Kidney glomerular epithelial cell (primary cell): ENCODE data around the gene COL20A1.
"Not testable (repeated sequence)": the region's sequence is repeated elsewhere in the genome, so short reads cannot be mapped to it uniquely, and the experiment has no call there.

ENCODE experiments used
- DNase-seq: peaks from one replicate; lab custom pipeline; 2025; lab: John Stamatoyannopoulos, UW

COL20A1 gene

GRCh38 chr20:63378626-63379025 is 85.6 kb downstream of the COL20A1 start:
- no peak for DNase-seq

- DNase-seq: no peak
Observed at GRCh38 chr20:63379296-63379695, 86.3 kb downstream of the COL20A1 start.

- not testable (repeated sequence) for DNase-seq
Observed at GRCh38 chr20:63379872-63380271, 86.9 kb downstream of the COL20A1 start.

- DNase-seq: no peak
Observed at GRCh38 chr20:63380346-63380870, 87.4 kb downstream of the COL20A1 start.

GRCh38 chr20:63381781-63382431 is 88.9 kb downstream of the COL20A1 start:
- DNase-seq: no peak

GRCh38 chr20:63382551-63383300 is 89.7 kb downstream of the COL20A1 start:
- DNase-seq: no peak

- no peak for DNase-seq
Observed at GRCh38 chr20:63383556-63383955, 90.6 kb downstream of the COL20A1 start.

GRCh38 chr20:63384336-63384735 is 91.3 kb downstream of the COL20A1 start:
- DNase-seq: no peak
